HG02840 (cell line): ENCODE data around the gene GJA5.

ENCODE experiments used
- ATAC-seq: cut with Tn5 transposase; IDR thresholded peaks from one replicate; pipeline ENCODE4 v1.9.1; 2021; ENCODE audit warnings: mild to moderate bottlenecking, moderate library complexity, moderate number of reproducible peaks; ENCODE audit not compliant: unreplicated experiment, low FRiP score

Gene GJA5

DNA sequence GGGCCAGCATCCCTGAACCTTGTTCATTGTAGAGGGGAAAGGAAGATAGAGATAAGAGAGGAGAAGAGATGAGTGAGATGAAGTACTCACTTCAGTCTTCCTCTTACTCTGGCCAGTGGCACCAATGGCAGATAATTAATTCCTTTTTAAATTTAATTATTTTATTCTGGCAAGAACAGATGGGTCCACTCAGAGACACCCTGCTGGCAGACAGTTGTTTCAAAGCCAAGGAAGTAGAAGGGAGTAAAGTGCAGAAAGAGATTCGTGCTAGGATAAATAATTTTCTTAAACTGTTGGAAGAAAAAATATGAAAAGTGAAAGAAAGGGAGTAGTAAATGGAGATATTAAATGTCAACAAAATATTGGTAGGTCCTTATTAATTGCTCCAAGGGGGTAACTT, 7.7 kb upstream of the GJA5 start:
- ATAC-seq, result no peak

DNA sequence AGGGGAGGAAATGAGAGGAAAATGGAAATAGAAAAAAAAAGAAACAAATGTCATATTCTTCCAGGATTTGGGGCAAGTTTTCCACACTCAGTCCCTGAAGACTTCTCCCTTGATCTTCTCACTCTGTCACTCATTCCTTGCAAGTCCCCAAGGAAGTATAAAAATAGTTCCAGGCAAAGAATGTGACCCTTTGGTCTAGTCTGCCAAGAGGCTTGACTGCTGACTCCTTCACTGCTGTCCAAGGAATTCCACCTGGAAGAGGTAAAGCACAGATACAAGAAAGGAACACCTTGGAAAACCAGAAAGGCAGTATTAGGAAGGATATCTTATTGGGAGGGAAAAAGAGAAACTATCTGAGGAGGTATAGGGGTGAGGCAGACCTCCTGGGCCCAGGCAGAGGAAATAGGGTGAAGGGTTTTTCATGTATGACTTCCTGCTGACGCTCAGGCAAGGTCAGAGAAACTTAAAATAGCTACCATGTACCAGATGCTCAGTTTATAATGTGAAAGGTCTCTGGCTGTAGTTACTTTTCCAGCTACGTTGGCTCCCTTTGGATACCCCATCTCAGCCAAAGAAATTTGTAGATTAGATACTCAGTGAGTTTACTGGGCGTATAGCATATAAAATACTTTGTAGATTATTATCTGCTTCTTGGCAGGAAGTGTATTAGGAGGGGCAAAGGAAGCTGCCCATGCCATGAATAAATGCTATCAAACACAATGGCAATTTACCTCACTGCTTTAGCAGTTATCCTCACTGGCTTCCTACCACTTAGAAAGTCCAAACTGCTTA, 2.0 kb upstream of the GJA5 start:
- ATAC-seq, result no peak

DNA sequence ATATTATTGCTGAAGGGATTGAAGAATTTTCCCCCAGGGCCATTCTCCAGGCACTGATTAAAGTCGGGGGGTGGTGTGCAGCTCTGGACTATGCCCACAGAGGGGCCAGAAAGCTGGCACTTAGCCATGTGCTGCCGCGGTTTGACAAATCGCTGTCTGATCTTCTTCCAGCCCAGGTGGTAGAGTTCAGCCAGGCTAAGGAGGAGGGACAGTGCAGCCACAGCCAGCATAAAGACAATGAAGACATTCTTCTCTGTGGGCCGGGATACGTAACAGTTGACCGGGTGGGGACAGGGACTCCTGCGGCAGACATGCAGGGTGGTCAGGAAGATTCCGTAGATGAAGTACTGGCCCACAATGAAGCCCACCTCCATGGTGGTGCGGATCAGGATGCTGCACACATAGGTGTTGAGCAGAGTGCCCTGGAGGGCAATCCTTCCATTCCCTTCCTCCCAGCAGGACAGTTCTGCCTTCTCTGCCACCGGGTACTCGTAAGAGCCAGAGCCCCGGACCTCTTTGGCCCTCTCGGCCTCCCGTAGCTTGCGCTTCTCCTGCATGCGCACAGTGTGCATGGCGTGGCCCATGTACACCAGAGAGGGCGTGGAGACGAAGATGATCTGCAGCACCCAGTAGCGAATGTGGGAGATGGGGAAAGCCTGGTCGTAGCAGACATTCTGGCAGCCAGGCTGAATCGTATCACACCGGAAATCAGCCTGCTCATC, 1.9 kb downstream of the GJA5 start:
- no peak for ATAC-seq

DNA sequence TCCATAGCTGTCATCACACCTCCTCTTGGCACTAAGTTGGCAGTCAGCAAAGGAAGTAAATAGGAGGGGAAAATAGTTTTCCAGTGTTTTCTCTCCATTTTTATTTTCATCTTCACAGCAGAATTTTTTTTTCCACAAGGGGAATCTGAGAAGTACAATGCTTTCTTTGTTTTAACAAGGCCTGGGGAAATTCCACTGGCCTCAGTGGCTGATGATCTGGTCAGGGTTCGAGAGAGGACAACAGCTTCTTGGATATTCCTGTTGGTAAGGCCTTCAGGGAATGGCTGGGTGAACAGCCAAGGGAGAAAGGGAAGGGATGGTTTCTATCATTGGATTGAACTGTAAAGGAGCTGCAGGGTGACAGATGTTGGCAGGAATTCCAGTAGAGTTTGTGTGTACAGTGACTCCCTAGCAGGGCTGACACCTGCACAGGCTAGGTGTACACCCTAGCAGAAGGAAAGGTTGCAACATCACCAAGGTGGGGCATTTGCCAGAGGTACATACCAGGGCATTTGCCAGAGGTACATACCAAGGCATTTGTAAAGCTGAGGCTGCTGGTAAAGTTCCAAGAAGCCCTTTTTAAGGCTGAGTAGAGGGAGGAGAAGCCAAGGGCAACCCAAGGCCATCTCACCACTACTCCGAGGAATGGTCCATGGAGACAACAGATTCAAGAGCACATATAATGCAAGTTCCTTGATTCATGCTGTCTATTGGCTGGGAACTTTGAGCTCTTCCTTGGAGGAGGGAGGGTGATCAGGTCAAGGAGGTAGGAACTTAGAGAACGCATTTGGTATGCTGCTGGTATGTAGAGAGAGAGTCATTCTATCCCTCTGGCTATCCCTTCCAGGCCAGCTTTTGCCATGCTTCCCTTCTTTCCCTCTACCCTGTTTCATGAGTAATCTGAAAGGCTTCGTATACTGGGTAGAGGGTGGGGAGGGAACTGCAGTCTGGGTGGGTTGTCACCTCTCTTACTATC, 3.1 kb downstream of the GJA5 start:
- ATAC-seq, result no peak

DNA sequence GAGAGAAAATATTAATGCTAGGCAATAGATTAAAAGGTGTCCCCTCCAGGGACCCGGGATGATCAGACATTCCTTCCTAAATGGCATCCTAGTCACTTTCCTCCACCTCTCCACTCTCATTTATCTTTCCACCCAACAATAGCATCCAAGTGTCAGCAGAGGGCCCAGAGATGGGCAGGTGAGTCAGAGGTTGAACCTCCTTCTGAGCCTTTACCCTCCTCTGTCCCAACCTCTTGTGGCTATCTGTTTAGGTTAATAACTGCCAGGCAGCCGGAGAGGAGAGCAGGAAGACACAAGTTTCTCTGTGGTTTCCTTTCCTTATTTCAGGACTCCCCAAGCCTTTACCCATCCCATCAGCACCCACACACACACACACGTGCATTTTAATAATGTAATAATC, 4.1 kb downstream of the GJA5 start:
- ATAC-seq, result no peak

DNA sequence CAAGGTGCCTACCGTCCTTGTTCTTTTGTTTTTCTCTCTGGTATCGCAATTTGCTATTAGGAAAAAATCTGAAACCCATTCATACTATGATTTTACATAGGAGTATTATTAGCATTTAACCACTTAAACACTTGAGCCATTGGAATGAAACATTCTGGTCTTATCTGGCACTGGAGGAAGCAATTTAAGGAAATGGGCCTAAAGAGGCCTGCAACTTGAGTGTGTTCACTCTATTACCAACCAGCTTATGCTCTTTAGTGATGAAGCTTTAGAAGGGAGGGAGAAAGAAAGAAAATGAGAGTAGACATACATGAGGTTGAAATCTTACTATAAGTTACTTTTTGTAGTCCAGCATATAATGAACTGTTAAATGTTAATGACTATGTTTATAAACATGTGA, 5.7 kb downstream of the GJA5 start:
- no peak for ATAC-seq

DNA sequence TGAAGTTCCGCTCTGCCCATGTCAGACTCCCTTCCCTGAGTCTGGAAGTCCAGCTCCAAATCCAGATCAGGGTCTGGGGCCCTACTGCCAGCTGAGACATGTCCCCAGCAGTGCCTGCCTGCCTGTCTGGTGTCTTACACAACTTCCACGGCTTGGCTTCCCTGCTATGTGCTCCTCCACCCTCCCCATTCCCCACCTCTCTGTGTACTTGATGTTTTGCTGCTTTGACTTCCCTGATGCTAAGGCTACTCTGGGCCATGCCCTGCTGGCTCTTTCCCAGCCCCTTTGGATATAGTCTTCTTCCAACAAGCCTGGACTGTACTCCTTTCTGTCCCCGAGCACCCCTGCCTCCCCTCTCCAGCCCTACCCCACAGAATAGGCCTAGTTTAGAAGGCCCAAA, 7.3 kb downstream of the GJA5 start:
- no peak for ATAC-seq

DNA sequence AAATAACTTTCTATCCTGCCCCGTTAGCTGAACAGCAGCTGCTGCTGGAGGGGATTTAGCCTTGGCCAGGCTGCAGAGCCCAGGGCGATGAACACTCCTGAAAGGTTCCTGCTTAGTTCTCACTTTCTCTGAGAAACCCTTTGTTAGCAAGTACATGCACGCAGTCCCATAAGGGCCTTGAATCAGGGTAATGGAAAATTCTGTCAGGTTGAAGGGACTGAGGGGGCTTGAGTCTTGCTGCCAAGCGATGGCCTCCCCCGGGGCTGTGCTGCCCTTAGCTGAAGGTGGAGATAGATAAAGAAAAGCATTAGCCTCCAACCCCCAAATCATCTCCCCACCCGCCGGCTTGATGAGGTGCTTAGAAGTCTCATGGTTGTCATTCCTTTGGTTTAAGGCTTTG, 7.9 kb downstream of the GJA5 start:
- no peak for ATAC-seq

DNA sequence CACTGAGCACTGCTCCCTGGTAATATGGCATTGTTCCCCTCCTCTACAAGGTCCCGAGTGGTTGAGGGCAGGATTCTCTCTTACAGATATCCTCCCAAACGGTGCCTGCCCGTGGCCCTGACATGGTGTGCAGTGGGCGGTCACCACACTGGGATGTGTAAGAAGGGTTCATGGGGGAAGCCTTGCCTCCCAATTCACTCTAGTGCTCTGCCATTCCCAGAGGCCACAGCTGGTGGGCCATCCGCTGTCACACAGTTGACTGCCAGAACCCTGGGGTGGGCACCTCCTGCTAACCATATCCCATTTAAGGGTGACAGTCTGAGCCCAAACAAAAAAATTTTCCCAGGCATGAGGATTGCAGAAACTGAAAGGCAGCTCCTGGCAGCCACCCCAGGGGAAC, 9.1 kb downstream of the GJA5 start:
- no peak for ATAC-seq

DNA sequence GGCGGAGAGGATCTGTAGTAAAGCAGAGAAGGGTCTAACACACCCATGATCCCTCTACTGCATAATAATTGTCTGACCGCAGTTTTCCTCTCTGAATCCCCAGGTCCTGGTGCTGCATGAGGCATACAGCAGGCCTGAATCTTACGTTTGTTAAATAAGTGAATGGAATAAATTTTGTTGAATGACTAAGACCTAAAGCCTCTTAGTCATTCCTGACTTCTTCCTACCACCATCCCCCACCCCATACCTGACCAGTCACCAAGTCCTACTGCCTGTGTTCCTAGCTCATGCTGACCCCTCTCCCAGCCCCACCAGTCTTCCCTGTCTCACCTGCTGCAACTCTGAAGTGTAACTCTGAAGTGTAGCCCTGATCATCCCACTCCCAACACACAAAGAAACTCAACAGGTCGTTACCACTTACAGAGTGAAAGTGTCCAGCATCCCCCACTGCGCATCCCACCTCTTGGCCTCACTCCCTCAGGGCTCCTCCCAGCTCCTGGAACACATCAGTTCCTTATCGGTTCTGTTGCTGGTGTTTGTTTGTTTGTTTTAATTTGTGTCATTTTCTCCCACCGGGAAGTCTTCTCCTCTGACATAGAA, 9.7 kb downstream of the GJA5 start:
- no peak for ATAC-seq

DNA sequence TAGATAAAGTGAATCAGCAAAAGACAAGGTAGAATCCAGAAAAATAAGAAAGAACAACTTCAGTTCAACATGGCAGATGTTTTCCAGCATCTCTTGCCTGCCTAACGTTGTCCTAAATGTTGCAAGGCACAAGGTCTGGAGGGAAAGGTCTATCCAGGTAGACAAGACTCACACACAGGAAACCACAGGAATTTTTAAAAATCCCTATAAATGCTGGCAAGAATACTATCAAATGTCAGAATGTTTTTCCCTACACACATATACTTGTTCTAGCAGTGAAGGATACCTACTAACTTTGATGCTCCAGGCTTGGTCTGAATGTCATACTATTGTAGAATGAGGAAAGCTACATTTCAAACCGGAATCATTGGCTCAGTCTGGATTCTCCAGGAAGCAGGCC, 10.6 kb downstream of the GJA5 start:
- ATAC-seq, result no peak

DNA sequence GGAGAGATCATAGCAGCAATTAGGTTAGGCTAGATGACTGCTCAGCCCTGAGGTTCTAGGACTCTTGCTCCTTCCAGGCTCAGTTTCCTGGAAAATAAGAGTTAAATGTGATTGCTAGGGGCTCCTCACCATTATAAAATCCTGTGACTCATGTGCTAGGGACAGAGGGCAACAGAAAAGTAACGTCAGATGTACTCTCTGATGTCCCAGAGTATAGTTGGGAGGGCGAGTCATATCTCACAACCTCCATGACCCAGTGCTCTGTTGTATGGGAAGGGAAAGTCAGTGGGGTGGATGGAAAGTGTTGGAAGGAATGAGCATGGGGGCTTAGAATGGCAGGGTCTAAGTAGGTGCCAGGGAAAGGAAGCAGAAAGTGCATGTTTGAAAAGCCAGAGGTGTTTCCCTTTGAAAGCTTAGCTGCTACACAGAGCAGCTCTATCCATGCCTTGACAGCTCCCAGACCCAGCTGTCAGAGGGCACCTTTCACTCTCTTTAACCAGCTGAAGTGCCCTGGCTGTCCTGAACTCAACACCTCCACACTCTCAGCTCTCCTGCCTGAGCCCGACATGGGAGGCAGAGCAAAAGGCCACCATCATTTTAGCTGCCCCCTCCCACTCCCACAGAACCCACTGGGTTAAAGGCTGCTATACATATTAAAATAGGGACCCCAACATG, 11.6 kb downstream of the GJA5 start:
- ATAC-seq, result no peak

DNA sequence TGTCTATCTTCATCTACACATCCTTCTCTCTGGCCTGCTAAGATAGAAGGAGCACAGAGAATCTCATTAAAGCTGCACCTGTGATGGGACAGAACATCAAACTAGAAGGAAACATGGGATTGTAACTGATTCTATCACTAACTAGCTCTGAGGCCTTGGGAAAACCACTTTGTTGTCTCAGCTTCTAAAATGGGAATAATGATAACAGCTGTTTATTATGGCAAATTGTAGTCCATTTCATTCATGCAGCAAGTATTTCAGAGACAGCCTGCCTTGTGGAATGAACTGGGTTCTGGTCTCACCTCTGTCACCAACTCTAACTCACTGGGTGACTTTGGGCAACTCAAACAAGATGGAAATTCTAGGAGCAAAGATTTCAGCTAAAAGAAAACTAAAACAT, 12.4 kb downstream of the GJA5 start:
- ATAC-seq, result no peak

DNA sequence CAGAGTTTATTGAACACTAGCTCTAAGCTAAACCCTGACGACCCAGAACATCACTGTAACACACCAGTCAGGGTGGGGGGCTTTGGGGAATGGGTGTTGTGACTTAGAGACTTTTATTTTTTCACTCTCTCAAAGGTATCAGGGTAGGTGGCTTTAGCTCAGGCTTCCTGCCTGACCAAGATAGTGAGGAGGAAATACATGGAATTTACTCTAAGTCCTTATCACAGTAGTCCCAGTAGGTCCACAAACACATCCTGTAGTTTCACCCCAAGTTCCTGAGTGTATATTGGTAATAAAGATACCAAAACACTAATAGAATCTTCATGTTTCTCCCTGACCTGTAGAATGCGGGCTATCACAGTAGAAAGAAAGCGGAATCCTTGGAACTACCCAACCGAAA, 15.1 kb downstream of the GJA5 start:
- no peak for ATAC-seq

DNA sequence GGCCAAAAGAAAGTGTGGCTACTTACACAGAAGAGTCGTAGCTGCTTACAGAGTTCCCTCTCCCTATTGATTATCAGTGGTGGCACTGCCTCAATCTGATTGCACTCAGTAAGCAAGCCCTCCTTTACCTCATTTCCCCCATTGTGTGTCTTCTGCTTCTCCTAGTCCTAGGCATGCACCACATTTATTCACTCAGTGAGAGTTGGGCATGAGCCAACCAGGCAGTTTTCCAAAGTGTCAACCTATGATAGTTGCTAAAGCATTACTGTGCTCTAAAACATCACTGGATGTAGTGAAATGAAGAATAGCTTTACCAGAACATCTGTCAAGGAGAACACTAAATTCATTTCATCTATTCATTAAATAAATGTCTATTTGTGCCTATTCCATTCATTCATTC, 19.3 kb downstream of the GJA5 start:
- ATAC-seq, result no peak

DNA sequence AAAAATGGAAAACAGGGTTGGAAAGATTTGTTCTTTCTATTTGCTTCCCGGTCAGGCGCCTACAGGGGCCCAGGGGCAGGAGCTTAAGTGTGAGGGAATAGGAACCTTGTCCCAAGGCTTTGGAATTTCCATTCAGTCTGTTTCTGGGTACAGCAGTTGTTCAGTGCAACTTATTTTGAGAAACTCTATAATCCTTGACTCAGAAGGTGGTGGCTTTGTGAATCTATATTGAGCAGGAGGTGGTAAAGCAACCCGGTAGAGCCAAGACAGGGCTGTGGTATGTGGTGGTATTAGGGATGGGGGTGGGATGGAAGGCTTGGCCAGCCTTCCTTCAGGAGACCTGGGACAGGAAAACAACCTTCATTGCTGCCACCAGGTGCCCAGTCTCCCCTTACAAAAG, 20.0 kb downstream of the GJA5 start:
- no peak for ATAC-seq

DNA sequence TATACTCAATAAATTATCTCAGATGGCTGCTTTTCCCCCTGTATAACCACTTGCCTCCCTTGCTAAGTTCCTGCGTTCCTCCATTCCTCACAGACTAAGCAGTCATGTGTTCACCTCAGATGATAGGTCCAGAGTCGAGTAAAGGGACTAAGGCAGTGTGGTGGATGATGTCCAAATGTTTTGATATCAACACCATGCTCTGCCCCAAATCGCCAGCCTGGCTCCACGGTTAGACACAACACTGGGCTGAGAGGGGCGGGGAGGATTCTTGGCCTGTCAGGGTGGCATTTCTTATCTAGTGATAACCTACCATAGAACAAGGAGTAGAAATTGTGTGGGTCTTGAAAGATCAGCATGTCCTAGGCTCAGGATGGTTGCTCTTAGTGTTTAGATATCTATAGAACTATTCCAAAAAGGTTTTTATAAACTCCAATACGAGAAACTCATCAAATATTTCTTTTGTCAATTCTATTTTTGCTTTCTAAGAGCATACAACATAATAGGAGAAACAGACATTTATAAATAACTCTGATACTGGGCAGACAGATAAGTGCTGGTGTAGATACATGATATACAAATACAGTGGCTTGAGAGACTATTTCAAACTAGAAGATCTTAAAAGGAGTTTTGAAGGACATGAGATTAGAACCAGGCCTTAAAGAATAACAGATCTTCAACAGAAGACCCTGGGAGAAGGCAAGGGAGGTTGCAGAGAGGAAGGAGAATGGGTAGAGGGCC, 21.5 kb downstream of the GJA5 start:
- ATAC-seq, result no peak

DNA sequence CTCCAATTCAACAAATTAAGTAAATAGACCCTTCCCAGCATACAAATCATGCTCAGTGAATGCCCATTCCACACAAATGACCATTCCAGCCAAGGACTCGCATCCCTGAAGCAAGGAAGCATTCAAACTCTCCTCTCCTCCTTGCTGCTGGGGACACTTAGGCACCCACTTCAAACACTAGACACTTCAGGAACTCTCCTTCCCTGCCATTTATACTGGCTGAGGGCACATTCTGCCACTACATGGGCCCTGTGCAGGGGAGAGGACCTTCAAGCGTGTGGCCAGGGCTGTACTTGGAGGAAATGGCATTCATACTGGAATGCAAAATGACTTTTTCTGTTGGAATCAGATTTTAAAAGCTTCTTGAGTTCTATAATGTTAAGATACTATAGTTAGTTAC, 22.3 kb downstream of the GJA5 start:
- no peak for ATAC-seq

DNA sequence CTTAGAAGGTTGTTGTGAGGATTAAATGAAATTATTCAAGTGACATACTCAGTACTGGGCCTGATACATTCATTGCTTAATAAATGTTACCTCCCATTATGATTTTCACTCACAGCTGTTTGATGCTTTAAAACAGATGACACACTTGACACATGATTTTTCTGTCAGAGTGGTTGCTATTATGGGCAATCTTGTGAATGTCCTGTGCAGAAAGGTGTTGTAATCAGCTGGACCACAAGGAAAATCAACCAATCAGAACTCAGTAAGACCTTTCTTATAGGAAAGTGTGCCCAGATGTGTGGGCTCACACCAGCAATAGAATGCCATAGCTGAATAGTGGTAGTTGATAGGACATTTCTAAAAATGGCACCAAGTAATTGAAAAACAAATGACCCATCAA, 23.5 kb downstream of the GJA5 start:
- no peak for ATAC-seq
